ENCODE measurements around the gene ZNF804A.
"Not testable (repeated sequence)": the region's sequence is repeated elsewhere in the genome, so short reads cannot be mapped to it uniquely, and the experiment has no call there.

The ZNF804A gene

GRCh38 chr2:184834699-184835397 lies 236.5 kb downstream of the ZNF804A start:
- no peak for DNase-seq (ENCODE audit: low read depth)

DNA sequence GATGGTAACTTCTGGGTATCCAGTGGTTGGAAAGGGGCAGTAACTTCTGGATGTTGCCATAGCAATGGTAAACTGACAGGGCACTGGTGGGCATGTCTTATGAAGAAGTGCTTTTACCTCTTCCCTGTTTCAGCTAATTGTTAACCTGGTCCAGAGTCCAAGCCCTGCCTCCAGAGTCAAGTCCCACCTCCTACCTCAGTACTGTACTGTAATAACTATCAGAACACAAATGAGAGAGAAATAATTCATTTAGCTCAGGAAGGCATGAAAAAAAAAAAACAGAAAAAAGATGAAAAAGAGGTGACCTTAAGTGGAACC lies 237.0 kb downstream of the ZNF804A start:
- no peak for DNase-seq (ENCODE audit: low read depth)

DNA sequence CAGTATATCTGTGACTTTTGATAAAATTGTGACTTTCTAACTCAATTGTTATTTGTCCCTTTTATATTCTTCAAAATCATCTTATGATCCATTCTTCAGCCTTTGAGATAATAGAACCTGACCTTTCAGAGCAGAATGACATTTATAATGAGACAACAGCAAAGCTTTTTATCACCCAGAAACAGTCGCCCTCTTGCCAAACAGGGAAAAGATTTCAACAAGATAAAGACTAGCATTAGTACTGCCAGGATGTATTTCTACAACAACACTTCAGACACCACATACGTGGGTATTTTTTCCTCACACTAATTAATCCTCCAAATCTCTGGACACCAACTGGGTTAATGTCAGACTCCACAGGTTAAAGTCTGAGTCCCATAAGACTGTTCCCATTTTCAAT lies 249.0 kb downstream of the ZNF804A start:
- no peak for DNase-seq (ENCODE audit: low read depth)

DNA sequence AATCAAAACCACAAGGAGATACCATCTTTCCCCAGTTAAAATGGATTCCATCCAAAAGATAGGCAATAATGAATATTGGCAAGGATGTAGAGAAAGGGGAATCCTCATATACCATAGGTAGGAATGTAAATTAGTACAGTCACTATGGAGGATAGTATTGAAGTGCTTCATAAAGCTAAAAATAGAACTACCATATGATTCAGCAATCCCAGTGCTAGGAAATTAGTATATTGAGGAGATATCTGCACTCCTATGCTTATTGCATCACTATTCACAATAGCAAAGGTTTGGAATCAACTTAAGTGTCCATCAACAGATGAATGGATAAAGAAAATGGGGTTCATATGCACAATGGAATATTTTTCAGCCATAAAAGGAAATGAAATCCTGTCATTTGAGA lies 251.2 kb downstream of the ZNF804A start:
- no peak for DNase-seq (ENCODE audit: low read depth)

DNA sequence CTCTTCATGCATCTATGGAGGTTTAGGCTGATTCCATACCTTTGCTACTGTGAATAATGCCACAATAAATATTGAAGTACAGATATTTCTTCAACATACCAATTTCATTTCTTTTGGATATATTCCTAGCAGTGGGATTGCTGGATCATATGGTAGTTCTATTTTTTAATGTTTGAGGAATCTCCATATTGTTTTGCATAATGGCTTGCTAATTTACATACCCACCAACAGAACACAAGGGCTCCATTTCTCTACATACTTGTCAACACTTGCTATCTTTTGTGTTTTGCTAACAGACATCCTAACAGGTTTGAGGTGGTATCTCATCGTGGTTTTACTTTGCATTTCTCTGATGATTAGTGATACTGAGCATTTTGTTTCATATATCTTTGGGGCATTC lies 253.2 kb downstream of the ZNF804A start:
- no peak for DNase-seq (ENCODE audit: low read depth)

GRCh38 chr2:184859187-184859586 lies 260.9 kb downstream of the ZNF804A start:
- no peak for DNase-seq (ENCODE audit: low read depth)

DNA sequence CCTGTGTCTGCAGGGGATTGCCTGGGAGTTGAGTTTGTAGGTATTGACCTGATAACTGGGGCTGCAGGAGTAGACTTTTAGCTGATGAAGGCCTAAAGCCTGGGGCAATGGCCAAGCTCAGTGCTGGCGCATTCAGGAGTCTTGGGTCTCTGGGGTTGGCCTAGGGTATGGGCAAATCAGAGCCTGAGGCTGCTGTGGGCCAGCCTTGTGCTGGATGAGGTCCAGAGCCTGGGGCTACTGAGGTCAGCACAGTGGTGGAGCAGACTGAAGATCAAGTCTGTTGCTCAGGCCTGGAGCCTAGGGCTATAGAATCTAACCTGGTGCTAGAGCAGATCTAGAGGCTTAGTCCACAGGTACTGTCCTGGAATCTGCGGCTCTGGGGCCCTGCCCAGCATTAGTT lies 262.4 kb downstream of the ZNF804A start:
- no peak for DNase-seq (ENCODE audit: low read depth)

DNA sequence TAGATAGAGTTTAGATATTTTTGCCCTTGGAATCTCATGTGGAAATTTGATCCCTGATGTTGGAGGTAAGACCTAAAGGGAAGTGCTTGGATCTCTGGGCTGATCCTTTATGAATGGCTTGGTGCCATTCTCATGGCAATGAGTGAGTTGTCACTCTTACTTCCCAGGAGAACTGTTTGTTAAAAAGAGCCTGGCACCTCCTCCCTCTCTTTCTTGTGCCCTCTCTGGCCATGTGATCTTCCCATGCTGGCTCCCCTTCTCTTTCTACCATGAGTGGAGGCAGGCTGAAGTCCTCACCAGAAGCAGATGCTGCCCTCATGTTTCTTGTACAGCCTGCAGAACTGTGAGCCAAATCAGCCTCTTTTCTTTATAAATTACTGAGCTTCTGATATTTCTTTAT lies 276.9 kb downstream of the ZNF804A start:
- no peak for DNase-seq (ENCODE audit: low read depth)

- DNase-seq (ENCODE audit: low read depth): no peak
Measured at GRCh38 chr2:184875911-184876310, 277.6 kb downstream of the ZNF804A start.

DNA sequence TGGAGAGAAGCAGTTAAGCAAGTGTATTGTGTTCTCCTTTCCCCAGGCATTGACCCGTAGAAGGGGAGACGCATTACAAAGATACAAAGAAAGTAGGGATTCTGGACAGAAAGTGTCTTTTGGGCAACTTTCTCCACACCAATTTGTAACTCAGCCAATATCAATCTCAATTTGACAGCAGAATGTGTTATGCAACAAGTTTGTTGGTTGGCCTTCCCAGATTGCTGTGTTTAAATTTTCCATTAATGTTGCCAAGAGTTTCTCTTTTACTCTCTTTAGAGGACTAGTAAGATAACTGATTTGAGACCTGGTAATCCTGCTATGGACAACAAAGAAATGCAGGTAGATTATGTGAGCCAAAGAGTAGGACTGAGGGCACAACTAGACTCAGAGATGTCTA lies 279.6 kb downstream of the ZNF804A start:
- DNase-seq (ENCODE audit: low read depth): no peak

DNA sequence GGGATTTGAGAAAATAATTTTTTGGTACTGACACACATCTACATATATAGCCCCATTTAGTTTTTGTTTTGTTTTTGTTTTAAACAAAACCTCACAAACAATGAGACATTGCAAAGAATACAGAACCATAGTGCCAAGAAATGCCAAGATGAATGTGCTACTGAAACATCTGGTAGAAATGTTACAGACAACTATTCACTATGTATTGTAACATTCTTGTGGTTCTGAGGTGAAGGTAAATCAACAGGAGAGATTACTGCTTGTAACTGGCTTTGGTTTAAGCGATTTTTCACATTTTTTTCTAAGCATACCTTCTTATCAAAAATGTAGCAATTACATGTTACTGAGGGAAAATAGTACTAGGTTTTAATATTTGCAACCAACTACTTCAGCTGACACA lies 281.3 kb downstream of the ZNF804A start:
- DNase-seq (ENCODE audit: low read depth): no peak

GRCh38 chr2:184886585-184886984 lies 288.3 kb downstream of the ZNF804A start:
- not testable (repeated sequence) for DNase-seq (ENCODE audit: low read depth)

DNA sequence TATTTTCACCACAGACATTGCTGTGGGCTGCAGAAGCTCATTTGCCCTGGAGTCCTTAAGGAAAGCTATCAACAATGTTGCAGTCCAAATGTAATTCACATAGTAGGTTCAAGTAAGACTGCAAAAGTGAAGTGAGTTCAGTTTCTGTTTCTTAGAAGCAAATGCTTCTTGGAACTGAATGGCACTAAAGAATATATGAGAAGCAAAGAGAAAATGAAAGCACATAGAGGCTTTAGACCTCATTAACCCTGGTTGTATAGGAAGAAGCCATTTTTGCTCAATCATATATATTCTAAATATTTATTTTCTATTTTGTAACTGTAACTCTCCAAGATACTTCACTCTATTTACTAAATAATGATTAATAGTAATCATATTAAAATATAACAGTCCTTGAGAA lies 292.0 kb downstream of the ZNF804A start:
- no peak for DNase-seq (ENCODE audit: low read depth)

GRCh38 chr2:184904991-184905390 lies 306.7 kb downstream of the ZNF804A start:
- DNase-seq (ENCODE audit: low read depth): no peak

GRCh38 chr2:184906160-184906559 lies 307.8 kb downstream of the ZNF804A start:
- no peak for DNase-seq (ENCODE audit: low read depth)

DNA sequence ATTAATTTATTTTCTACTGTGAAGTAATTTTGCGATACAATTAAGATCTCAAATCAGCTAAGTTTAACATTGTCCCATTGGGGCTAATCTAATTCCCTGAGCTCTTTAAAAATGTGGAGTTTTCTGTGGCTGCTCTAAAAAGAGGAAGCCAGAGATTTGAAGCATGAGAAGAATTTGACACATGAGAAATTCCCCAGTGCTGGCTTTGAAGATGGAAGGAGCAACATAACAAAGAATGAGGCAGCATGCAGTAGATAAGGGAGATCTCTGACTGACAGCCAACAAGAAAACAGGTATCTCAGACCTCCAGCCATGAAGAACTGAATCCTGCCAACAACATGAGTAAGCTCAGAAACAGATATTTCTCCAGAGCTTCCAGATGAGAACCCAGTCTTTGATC lies 308.4 kb downstream of the ZNF804A start:
- DNase-seq (ENCODE audit: low read depth): no peak

- no peak for DNase-seq (ENCODE audit: low read depth)
Measured at GRCh38 chr2:184908966-184909365, 310.6 kb downstream of the ZNF804A start.

DNA sequence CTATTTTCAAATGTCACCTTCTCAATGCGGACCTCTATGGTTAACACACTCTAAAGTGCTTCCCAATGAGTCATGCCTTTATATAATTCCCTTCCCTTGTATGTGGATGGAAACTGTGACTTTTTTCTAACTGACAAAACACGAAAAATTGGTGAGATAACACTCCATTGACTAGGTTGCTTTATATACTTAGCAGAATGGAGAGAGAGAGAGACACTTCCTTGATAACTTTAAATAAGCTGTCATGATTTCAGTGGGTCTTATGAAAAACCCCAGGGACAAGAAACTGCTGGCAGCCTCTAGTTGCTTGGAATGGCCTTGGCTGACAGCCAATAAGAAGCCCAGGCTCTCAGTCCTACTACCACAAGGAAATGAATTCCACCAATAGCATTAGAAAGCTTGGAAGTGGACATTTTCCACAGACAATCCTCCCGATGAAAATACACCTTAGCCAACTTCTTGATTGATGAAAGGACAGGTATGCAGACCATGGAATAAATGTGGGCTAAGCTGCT lies 322.2 kb downstream of the ZNF804A start:
- no peak for DNase-seq (ENCODE audit: low read depth)

GRCh38 chr2:184921676-184922075 lies 323.3 kb downstream of the ZNF804A start:
- no peak for DNase-seq (ENCODE audit: low read depth)

- no peak for DNase-seq (ENCODE audit: low read depth)
Measured at GRCh38 chr2:184923751-184924150, 325.4 kb downstream of the ZNF804A start.

DNA sequence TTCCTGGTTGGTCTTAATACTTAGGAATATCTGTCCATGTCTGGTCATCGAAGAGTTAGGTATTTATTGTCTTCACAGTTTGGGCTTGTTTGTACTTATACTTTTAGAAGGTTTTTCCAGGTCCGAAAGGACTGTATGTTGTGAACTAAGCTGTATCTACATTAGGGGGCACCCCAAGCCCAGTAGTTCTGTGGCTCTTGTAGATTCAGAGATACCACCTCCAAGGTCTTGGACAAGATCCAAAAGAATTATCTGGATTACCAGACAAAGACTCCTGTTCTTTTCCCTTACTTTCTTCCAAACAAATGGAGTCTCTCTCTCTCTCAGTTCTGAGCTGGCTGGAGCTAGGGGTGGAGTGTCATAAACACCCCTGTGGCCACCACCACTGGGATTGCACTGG lies 328.7 kb downstream of the ZNF804A start:
- DNase-seq (ENCODE audit: low read depth): no peak

GRCh38 chr2:184936761-184937160 lies 338.4 kb downstream of the ZNF804A start:
- no peak for DNase-seq (ENCODE audit: low read depth)

DNA sequence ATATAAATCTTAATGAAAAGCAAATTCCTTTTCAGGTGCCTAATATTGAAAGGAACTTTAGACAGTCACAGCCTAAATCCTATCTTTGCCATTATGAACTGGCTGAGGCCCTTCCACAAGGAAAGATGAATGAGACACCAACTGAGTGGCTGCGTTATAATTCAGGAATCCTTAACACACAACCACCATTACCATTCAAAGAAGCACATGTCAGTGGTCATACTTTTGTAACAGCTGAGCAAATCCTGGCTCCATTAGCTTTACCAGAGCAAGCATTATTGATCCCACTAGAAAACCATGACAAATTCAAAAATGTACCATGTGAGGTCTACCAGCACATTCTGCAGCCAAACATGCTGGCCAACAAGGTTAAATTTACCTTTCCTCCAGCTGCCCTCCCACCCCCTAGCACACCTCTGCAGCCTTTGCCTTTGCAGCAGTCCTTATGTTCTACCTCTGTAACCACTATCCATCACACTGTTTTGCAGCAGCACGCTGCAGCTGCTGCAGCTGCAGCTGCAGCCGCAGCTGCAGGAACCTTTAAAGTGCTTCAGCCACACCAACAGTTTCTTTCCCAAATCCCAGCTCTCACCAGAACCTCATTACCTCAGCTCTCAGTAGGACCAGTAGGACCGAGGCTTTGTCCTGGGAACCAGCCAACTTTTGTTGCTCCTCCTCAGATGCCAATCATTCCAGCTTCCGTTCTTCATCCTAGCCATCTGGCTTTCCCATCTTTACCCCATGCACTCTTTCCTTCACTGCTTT lies 340.1 kb downstream of the ZNF804A start:
- DNase-seq (ENCODE audit: low read depth): no peak

DNA sequence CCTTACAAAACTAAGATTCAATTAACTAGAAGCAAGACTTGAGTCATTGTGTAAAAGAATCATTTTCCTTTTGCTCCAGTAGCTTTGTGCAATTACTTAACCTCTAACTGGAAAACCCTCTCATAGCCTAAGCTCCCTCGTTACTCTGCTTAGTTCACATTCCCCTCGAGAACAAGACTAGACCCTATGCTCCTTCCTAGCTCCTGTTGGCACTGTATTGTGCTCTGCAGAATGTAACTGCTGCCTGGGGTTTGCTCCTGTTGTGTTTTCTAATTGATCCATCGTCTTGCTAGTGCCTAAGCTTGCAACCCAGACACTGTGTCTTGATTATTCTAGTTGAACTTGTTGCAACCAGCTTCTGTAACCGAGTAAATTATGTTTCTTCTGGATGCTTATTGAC lies 347.0 kb downstream of the ZNF804A start:
- DNase-seq (ENCODE audit: low read depth): no peak
